Measurements from ENCODE around the gene SLC44A1.

SLC44A1 gene

GRCh38 chr9:105297442-105298075, 53.1 kb downstream of the SLC44A1 start:
- Histone ChIP-seq H3K4me1 (ENCODE audit: control insufficient read depth in 1 of 2, insufficient read depth in 2 of 2, low read length in 2 of 2) (peaks cover 4 to 9% of the 10 kb centered on the region in 2 experiments), H2BK5ac (ENCODE audit: low read depth, low read length, poor library complexity) (peak overlapping the region; percentile 96), H3K27ac (ENCODE audit: low read depth, low read length) (peak overlapping the region; percentile 85), H3K4ac (ENCODE audit: low read depth, low read length) (peak overlapping the region; percentile 41), H3K18ac (ENCODE audit: low read length) (peak overlapping the region; percentile 69), H4K91ac (ENCODE audit: low read depth, low read length) (peak overlapping the region; percentile 98), H3K9ac (ENCODE audit: low read length) (no peak overlapping the region), H4K12ac (ENCODE audit: low read depth, low read length) (peak overlapping the region; percentile 66), H3K27me3 (ENCODE audit: insufficient read depth, low read length) (no peaks in the 10 kb centered on the region), H3K4me3 (ENCODE audit: low read depth, low read length) (no peak overlapping the region), H2AK5ac (ENCODE audit: low read length) (peak overlapping the region; percentile 84), H3K4me2 (ENCODE audit: low read length) (no peak overlapping the region), H2BK12ac (ENCODE audit: low read length) (peak overlapping the region; percentile 97), H2AFZ (ENCODE audit: insufficient read depth, low read length, poor library complexity) (peak overlapping the region; percentile 70), H2BK120ac (ENCODE audit: insufficient read depth, low read length, poor library complexity) (peak overlapping the region; percentile 98), H4K8ac (ENCODE audit: low read depth, low read length) (peak overlapping the region; percentile 86), H3K36me3 (ENCODE audit: control insufficient read depth in 1 of 2, insufficient read depth in 2 of 2, low read length in 2 of 2) (no peaks in the 10 kb centered on the region), H3K79me1 (ENCODE audit: low read length) (peaks cover 7% of the 10 kb centered on the region), H3K79me2 (ENCODE audit: control insufficient read depth, insufficient read depth, low read length, poor library complexity) (peaks cover 2% of the 10 kb centered on the region), H3K14ac (ENCODE audit: low read length) (peak overlapping the region; percentile 84), H3K23ac (ENCODE audit: low read length) (no peak overlapping the region), H3K9me3 (ENCODE audit: insufficient read depth, low read depth, low read length) (no peaks in the 10 kb centered on the region)
- peak; percentile 14 to 62 for DNase-seq
- WGBS (ENCODE audit: extremely low coverage, insufficient coverage, insufficient read length) = no CpG with 5 or more reads among the region's 14 CpGs

GRCh38 chr9:105299190-105299854, 54.9 kb downstream of the SLC44A1 start:
- no peaks in the 10 kb centered on the region for H3K9me3 ChIP-seq (ENCODE audit: insufficient read depth, low read depth, low read length)
- H4K8ac ChIP-seq (ENCODE audit: low read depth, low read length) = no peak overlapping the region
- H3K36me3 ChIP-seq (ENCODE audit: control insufficient read depth in 1 of 2, insufficient read depth in 2 of 2, low read length in 2 of 2) = no peaks in the 10 kb centered on the region
- H3K79me2 ChIP-seq (ENCODE audit: control insufficient read depth, insufficient read depth, low read length, poor library complexity) = peaks cover 2% of the 10 kb centered on the region
- H3K4me3 ChIP-seq (ENCODE audit: low read depth, low read length) = no peak overlapping the region
- H2AK5ac ChIP-seq (ENCODE audit: low read length) = no peak overlapping the region
- H2BK12ac ChIP-seq (ENCODE audit: low read length) = no peak overlapping the region
- H4K12ac ChIP-seq (ENCODE audit: low read depth, low read length) = no peak overlapping the region
- H4K91ac ChIP-seq (ENCODE audit: low read depth, low read length) = no peak overlapping the region
- H2BK120ac ChIP-seq (ENCODE audit: insufficient read depth, low read length, poor library complexity) = no peak overlapping the region
- peaks cover 4 to 9% of the 10 kb centered on the region in 2 experiments for H3K4me1 ChIP-seq (ENCODE audit: control insufficient read depth in 1 of 2, insufficient read depth in 2 of 2, low read length in 2 of 2)
- no peak overlapping the region for H2AFZ ChIP-seq (ENCODE audit: insufficient read depth, low read length, poor library complexity)
- peak; percentile 61 to 70 for DNase-seq
- no peak overlapping the region for H2BK5ac ChIP-seq (ENCODE audit: low read depth, low read length, poor library complexity)
- no peak overlapping the region for H3K4me2 ChIP-seq (ENCODE audit: low read length)
- H3K27ac ChIP-seq (ENCODE audit: low read depth, low read length) = peak overlapping the region; percentile 19
- no peak overlapping the region for H3K23ac ChIP-seq (ENCODE audit: low read length)
- H3K14ac ChIP-seq (ENCODE audit: low read length) = no peak overlapping the region
- WGBS (ENCODE audit: extremely low coverage, insufficient coverage, insufficient read length) = no CpG with 5 or more reads among the region's 7 CpGs
- peaks cover 7% of the 10 kb centered on the region for H3K79me1 ChIP-seq (ENCODE audit: low read length)
- no peak overlapping the region for H3K9ac ChIP-seq (ENCODE audit: low read length)
- no peak overlapping the region for H3K18ac ChIP-seq (ENCODE audit: low read length)
- no peaks in the 10 kb centered on the region for H3K27me3 ChIP-seq (ENCODE audit: insufficient read depth, low read length)
- no peak overlapping the region for H3K4ac ChIP-seq (ENCODE audit: low read depth, low read length)

GRCh38 chr9:105302728-105303127, 58.3 kb downstream of the SLC44A1 start:
- Histone ChIP-seq H3K27ac (ENCODE audit: low read depth, low read length) (no peak overlapping the region), H4K91ac (ENCODE audit: low read depth, low read length) (no peak overlapping the region), H2BK12ac (ENCODE audit: low read length) (no peak overlapping the region), H3K14ac (ENCODE audit: low read length) (no peak overlapping the region), H3K36me3 (ENCODE audit: control insufficient read depth in 1 of 2, insufficient read depth in 2 of 2, low read length in 2 of 2) (no peaks in the 10 kb centered on the region), H3K4me3 (ENCODE audit: low read depth, low read length) (no peak overlapping the region), H3K9me3 (ENCODE audit: insufficient read depth, low read depth, low read length) (no peaks in the 10 kb centered on the region), H2AFZ (ENCODE audit: insufficient read depth, low read length, poor library complexity) (no peak overlapping the region), H4K8ac (ENCODE audit: low read depth, low read length) (no peak overlapping the region), H2BK120ac (ENCODE audit: insufficient read depth, low read length, poor library complexity) (no peak overlapping the region), H4K12ac (ENCODE audit: low read depth, low read length) (no peak overlapping the region), H2AK5ac (ENCODE audit: low read length) (no peak overlapping the region), H3K27me3 (ENCODE audit: insufficient read depth, low read length) (no peaks in the 10 kb centered on the region), H3K4me1 (ENCODE audit: control insufficient read depth in 1 of 2, insufficient read depth in 2 of 2, low read length in 2 of 2) (peaks cover 0 to 3% of the 10 kb centered on the region in 2 experiments), H2BK5ac (ENCODE audit: low read depth, low read length, poor library complexity) (no peak overlapping the region), H3K4me2 (ENCODE audit: low read length) (no peak overlapping the region), H3K79me2 (ENCODE audit: control insufficient read depth, insufficient read depth, low read length, poor library complexity) (no peaks in the 10 kb centered on the region), H3K23ac (ENCODE audit: low read length) (no peak overlapping the region), H3K18ac (ENCODE audit: low read length) (no peak overlapping the region), H3K4ac (ENCODE audit: low read depth, low read length) (no peak overlapping the region), H3K79me1 (ENCODE audit: low read length) (peaks cover 2% of the 10 kb centered on the region), H3K9ac (ENCODE audit: low read length) (no peak overlapping the region)
- no CpG with 5 or more reads among the region's 2 CpGs for WGBS (ENCODE audit: extremely low coverage, insufficient coverage, insufficient read length)
- DNase-seq = no peak

DNA sequence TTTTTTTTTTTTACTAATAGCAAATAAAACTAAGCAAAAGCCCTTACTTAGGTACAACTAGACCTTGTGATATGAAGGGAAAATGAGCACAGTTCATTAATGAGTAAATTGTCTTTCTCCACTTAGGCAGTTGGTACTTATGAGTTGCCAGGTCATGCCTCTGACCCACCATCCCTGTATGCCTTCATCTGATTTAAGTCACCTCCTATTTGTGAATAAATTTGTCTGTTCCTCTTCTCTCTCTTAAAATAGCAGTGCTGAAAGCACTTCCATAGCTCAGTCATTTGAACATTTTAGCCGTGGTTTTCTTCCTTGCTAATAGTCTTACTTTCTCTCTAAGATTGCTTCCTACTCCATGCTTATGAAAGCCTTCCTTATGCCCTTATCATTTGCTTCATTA, 61.4 kb downstream of the SLC44A1 start:
- H4K12ac ChIP-seq (ENCODE audit: low read depth, low read length) = no peak overlapping the region
- no peak overlapping the region for H3K4me3 ChIP-seq (ENCODE audit: low read depth, low read length)
- no peak overlapping the region for H4K91ac ChIP-seq (ENCODE audit: low read depth, low read length)
- no peak overlapping the region for H2BK12ac ChIP-seq (ENCODE audit: low read length)
- no peak overlapping the region for H2BK120ac ChIP-seq (ENCODE audit: insufficient read depth, low read length, poor library complexity)
- no peak for DNase-seq
- no peak overlapping the region for H3K4ac ChIP-seq (ENCODE audit: low read depth, low read length)
- H3K9ac ChIP-seq (ENCODE audit: low read length) = no peak overlapping the region
- H2AK5ac ChIP-seq (ENCODE audit: low read length) = no peak overlapping the region
- H3K14ac ChIP-seq (ENCODE audit: low read length) = no peak overlapping the region
- H3K18ac ChIP-seq (ENCODE audit: low read length) = no peak overlapping the region
- H3K79me2 ChIP-seq (ENCODE audit: control insufficient read depth, insufficient read depth, low read length, poor library complexity) = no peaks in the 10 kb centered on the region
- no CpG with 5 or more reads among the region's 1 CpG for WGBS (ENCODE audit: extremely low coverage, insufficient coverage, insufficient read length)
- H2AFZ ChIP-seq (ENCODE audit: insufficient read depth, low read length, poor library complexity) = no peak overlapping the region
- H3K4me2 ChIP-seq (ENCODE audit: low read length) = no peak overlapping the region
- no peaks in the 10 kb centered on the region for H3K36me3 ChIP-seq (ENCODE audit: control insufficient read depth in 1 of 2, insufficient read depth in 2 of 2, low read length in 2 of 2)
- no peaks in the 10 kb centered on the region for H3K27me3 ChIP-seq (ENCODE audit: insufficient read depth, low read length)
- no peaks in the 10 kb centered on the region for H3K4me1 ChIP-seq (ENCODE audit: control insufficient read depth in 1 of 2, insufficient read depth in 2 of 2, low read length in 2 of 2)
- H3K23ac ChIP-seq (ENCODE audit: low read length) = no peak overlapping the region
- H3K79me1 ChIP-seq (ENCODE audit: low read length) = no peaks in the 10 kb centered on the region
- no peak overlapping the region for H4K8ac ChIP-seq (ENCODE audit: low read depth, low read length)
- H2BK5ac ChIP-seq (ENCODE audit: low read depth, low read length, poor library complexity) = no peak overlapping the region
- H3K27ac ChIP-seq (ENCODE audit: low read depth, low read length) = no peak overlapping the region
- no peaks in the 10 kb centered on the region for H3K9me3 ChIP-seq (ENCODE audit: insufficient read depth, low read depth, low read length)
